Right ventricle myocardium superior (tissue), 1 donor: ENCODE measurements around the gene TNPO1. TPM values are rescaled to one million over a fixed set of nuclear protein-coding genes. Genes with fewer than 3 reads are reported as not detected.
A peak's percentile ranks its signal among the peaks of the same experiment; 100 is the strongest.
"Not testable (repeated sequence)": the region's sequence is repeated elsewhere in the genome, so short reads cannot be mapped to it uniquely, and the experiment has no call there.

Experiments used
- ATAC-seq: fragments of 200-7000 bp; cut with Tn5 transposase; one replicate; pipeline ENCODE4 v1.9.1; 2020; ENCODE audit warnings: mild to moderate bottlenecking; ENCODE audit not compliant: poor library complexity
- DNase-seq: peaks from one replicate; pipeline ENCODE4 v3.0.0-alpha.2; 2020
- intact Hi-C: fragments of 100-400 bp; cut with DNase I; formaldehyde crosslinking; loops from one replicate; pipeline ENCODE4 v1.11.2; 2022
- total RNA-seq: library from RNA; stranded (reverse); fragmentation: NEBNext Ultra II Directional; extraction: Animal tissue kit (Norgen Biotek cat#: 25700); gene quantifications from one replicate; pipeline ENCODE4 v1.2.1, GENCODE V29; 2021
- donor health status: DM: no; HTN: yes; CAD: no; lungs with severe emphysema.

TNPO1 gene
- total RNA-seq, 1 donor from 2014 or later, result 61.2 TPM

- no peak for DNase-seq
- intact Hi-C loops, result no loop called here
- no peak for ATAC-seq
Measured at GRCh38 chr5:72895758-72896157, 79.3 kb downstream of the TNPO1 start.

- ATAC-seq (no peak), DNase-seq (no peak)
- intact Hi-C loops, result no loop called here
Measured at GRCh38 chr5:72906806-72907205, 90.3 kb downstream of the TNPO1 start.

GRCh38 chr5:72908664-72909063 is 92.2 kb downstream of the TNPO1 start:
- intact Hi-C loops, result no loop called here
- ATAC-seq, result no peak

GRCh38 chr5:72917371-72917776 is 100.9 kb downstream of the TNPO1 start:
- DNase-seq (no peak), ATAC-seq (no peak)
- intact Hi-C loops, result no loop called here

More at GRCh38 chr5:72908664-72909063, 92.2 kb downstream of the TNPO1 start:
- DNase-seq, result no peak

- intact Hi-C loops, result no loop called here
- ATAC-seq (peak; percentile 61), DNase-seq (no peak)
Measured at GRCh38 chr5:72920690-72921502, 104.4 kb downstream of the TNPO1 start.

GRCh38 chr5:72921886-72922285 is 105.4 kb downstream of the TNPO1 start:
- intact Hi-C loops, result no loop called here
- DNase-seq (no peak), ATAC-seq (no peak)

GRCh38 chr5:72922422-72922821 is 106.0 kb downstream of the TNPO1 start:
- DNase-seq, result no peak
- intact Hi-C loops, result no loop called here
- no peak for ATAC-seq

- no peak for DNase-seq
- intact Hi-C loops, result no loop called here
- no peak for ATAC-seq
Measured at GRCh38 chr5:72925336-72926010, 109.0 kb downstream of the TNPO1 start.

- ATAC-seq, intact Hi-C loops, DNase-seq: not testable (repeated sequence)
Measured at GRCh38 chr5:72932686-72933085, 116.2 kb downstream of the TNPO1 start.

GRCh38 chr5:72934953-72935725 is 118.7 kb downstream of the TNPO1 start:
- ATAC-seq, result not testable (repeated sequence)

GRCh38 chr5:72936893-72937292 is 120.4 kb downstream of the TNPO1 start:
- intact Hi-C loops, result no loop called here
- DNase-seq, result no peak
- ATAC-seq, result no peak

More at GRCh38 chr5:72934953-72935725, 118.7 kb downstream of the TNPO1 start:
- DNase-seq, intact Hi-C loops: not testable (repeated sequence)

GRCh38 chr5:72937517-72938061 is 121.1 kb downstream of the TNPO1 start:
- DNase-seq (no peak), ATAC-seq (peak; percentile 53)
- intact Hi-C loops, result no loop called here

GRCh38 chr5:72938206-72938605 is 121.7 kb downstream of the TNPO1 start:
- intact Hi-C loops, result no loop called here
- peak; percentile 69 for ATAC-seq
- DNase-seq, result no peak

GRCh38 chr5:72940082-72940481 is 123.6 kb downstream of the TNPO1 start:
- DNase-seq, result no peak
- intact Hi-C loops, result no loop called here
- ATAC-seq, result peak; percentile 61

- no peak for ATAC-seq
- no peak for DNase-seq
- intact Hi-C loops, result no loop called here
Measured at GRCh38 chr5:72943307-72943706, 126.8 kb downstream of the TNPO1 start.

- ATAC-seq (no peak), DNase-seq (no peak)
- intact Hi-C loops, result no loop called here
Measured at GRCh38 chr5:72947498-72947897, 131.0 kb downstream of the TNPO1 start.

GRCh38 chr5:72949481-72949880 is 133.0 kb downstream of the TNPO1 start:
- DNase-seq (no peak), ATAC-seq (no peak)
- intact Hi-C loops, result no loop called here

GRCh38 chr5:72951671-72952468 is 135.4 kb downstream of the TNPO1 start:
- intact Hi-C loops, result no loop called here
- no peak for DNase-seq
- ATAC-seq, result no peak
